ENCODE data around the gene IRS1.

IRS1 gene

DNA sequence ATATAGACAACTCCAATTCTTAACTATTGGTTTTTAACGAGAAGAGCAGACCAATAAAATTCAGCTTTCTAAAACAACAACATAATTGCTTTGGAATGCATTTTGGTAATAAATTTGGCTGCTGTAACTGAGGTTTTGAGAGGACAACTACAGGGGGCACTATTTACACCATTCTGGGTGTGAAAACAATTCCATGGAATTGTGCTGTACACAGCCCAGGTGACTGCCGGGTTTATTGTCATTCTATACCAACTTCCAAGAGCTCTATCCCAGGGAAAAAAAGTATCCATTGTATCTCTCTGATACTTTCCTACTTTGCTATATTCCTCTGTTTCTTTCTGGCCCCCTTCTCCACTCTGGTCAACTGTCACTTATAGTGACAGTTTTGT, 38.4 kb downstream of the IRS1 start:
- Histone ChIP-seq H2AFZ (ENCODE audit: low read depth, low read length, severe bottlenecking) (no peak overlapping the region), H3F3A (ENCODE audit: insufficient read depth) (no peaks in the 10 kb centered on the region), H3K27ac (ENCODE audit: low read depth, low read length) (no peak overlapping the region), H3K79me2 (ENCODE audit: insufficient read depth, low read length) (no peaks in the 10 kb centered on the region; the same call in 1 of the 2 replicates), H3K4me2 (ENCODE audit: low read depth, low read length, poor library complexity, severe bottlenecking) (no peak overlapping the region), H4K20me1 (ENCODE audit: low read depth, low read length) (no peaks in the 10 kb centered on the region), H3K27me3 (ENCODE audit: low read length) (no peaks in the 10 kb centered on the region), H3K9me2 (replicated peaks; ENCODE audit: insufficient read depth, low read length) (no peaks in the 10 kb centered on the region), H3K9ac (ENCODE audit: low read length) (no peak overlapping the region), H3K9me3 (ENCODE audit: insufficient read depth, low read length) (no peaks in the 10 kb centered on the region), H3K36me3 (ENCODE audit: low read length) (no peaks in the 10 kb centered on the region), H3K4me3 (ENCODE audit: insufficient read depth, low read length, poor library complexity, severe bottlenecking) (no peak overlapping the region)
- TF ChIP-seq CTCF (IDR thresholded peaks at IDR 0.05; ENCODE audit: insufficient read depth, low read length, poor library complexity, severe bottlenecking) (no peak), EZH2phosphoT487 (conservative IDR thresholded peaks at IDR 0.05; ENCODE audit: low read length) (no peak)

DNA sequence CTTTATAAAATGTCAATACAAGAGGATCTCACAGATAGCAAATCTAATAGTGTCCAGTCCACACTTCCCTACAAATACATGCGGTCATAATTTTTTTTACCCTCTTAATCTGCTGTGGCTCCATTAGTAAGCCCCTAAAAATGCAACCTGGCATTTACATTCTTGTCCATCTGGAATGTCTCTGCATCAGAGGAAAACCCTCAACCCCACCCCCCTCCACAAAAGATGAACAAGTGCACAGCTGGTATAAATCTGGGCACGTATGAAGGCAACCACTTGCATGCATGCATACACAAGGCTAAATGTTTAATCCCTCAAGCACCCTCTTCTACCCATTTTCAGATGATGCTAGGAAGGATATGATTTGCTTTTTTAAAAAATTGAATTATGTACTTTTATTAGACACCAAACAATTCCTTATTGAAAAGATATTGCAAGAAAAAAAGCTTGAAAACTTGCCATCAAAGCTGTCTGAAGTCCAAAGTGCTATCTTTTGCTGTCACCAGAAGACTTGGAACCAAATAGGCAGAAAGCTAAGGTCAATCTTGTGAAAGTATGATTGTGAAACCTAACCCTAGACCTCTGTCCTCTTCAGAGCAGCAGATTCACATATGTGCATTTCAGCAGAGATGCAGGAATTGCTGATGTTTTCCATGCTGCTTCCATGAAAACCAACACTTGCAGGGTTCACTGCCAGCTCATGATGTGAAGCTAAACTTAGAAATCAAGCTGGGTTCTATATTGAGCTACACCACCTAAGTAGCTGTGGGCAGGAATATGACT, 39.0 kb downstream of the IRS1 start:
- Histone ChIP-seq H3K27ac (ENCODE audit: low read depth, low read length) (no peak overlapping the region), H3K79me2 (ENCODE audit: insufficient read depth, low read length) (no peaks in the 10 kb centered on the region; the same call in 1 of the 2 replicates)
- no peak for TF ChIP-seq EZH2phosphoT487 (conservative IDR thresholded peaks at IDR 0.05; ENCODE audit: low read length)
- no peak for TF ChIP-seq CTCF (IDR thresholded peaks at IDR 0.05; ENCODE audit: insufficient read depth, low read length, poor library complexity, severe bottlenecking)

DNA sequence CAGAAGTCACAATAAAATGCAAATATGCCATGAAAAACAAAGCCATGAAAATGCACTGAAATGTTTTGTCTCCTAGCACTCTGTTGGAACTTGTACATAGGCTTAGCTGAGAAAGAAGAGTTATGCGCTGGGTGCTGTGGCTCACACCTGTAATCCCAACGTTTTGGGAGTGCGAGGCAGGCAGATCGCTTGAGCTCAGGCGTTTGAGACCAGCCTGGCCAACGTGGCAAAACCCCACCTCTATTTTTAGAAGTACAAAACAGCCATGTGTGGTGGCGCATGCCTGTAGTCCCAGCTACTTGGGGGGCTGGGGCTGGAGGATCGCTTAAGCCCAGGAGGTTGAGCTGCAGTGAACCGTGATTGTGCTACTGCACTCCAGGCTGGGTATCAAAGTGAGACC, 39.9 kb downstream of the IRS1 start:
- H3K36me3 ChIP-seq (ENCODE audit: low read length) = no peaks in the 10 kb centered on the region
- H3K79me2 ChIP-seq (ENCODE audit: insufficient read depth, low read length) = no peaks in the 10 kb centered on the region; the same call in 1 of the 2 replicates
- H3K4me3 ChIP-seq (ENCODE audit: insufficient read depth, low read length, poor library complexity, severe bottlenecking) = no peak overlapping the region
- H3K9ac ChIP-seq (ENCODE audit: low read length) = no peak overlapping the region
- H2AFZ ChIP-seq (ENCODE audit: low read depth, low read length, severe bottlenecking) = no peak overlapping the region
- H3K9me3 ChIP-seq (ENCODE audit: insufficient read depth, low read length) = no peaks in the 10 kb centered on the region
- no peaks in the 10 kb centered on the region for H3F3A ChIP-seq (ENCODE audit: insufficient read depth)
- no peaks in the 10 kb centered on the region for H3K9me2 ChIP-seq (replicated peaks; ENCODE audit: insufficient read depth, low read length)
- no peaks in the 10 kb centered on the region for H4K20me1 ChIP-seq (ENCODE audit: low read depth, low read length)
- no peak overlapping the region for H3K4me2 ChIP-seq (ENCODE audit: low read depth, low read length, poor library complexity, severe bottlenecking)
- TF ChIP-seq CTCF (IDR thresholded peaks at IDR 0.05; ENCODE audit: insufficient read depth, low read length, poor library complexity, severe bottlenecking) (no peak), EZH2phosphoT487 (conservative IDR thresholded peaks at IDR 0.05; ENCODE audit: low read length) (no peak)
- no peak overlapping the region for H3K27ac ChIP-seq (ENCODE audit: low read depth, low read length)
- no peaks in the 10 kb centered on the region for H3K27me3 ChIP-seq (ENCODE audit: low read length)

More for the DNA sequence above, 39.0 kb downstream of the IRS1 start:
- H3K9me2 ChIP-seq (replicated peaks; ENCODE audit: insufficient read depth, low read length) = no peaks in the 10 kb centered on the region
- no peak overlapping the region for H2AFZ ChIP-seq (ENCODE audit: low read depth, low read length, severe bottlenecking)
- H3K27me3 ChIP-seq (ENCODE audit: low read length) = no peaks in the 10 kb centered on the region
- H3K4me2 ChIP-seq (ENCODE audit: low read depth, low read length, poor library complexity, severe bottlenecking) = no peak overlapping the region
- no peaks in the 10 kb centered on the region for H3F3A ChIP-seq (ENCODE audit: insufficient read depth)
- no peaks in the 10 kb centered on the region for H3K9me3 ChIP-seq (ENCODE audit: insufficient read depth, low read length)
- H3K36me3 ChIP-seq (ENCODE audit: low read length) = no peaks in the 10 kb centered on the region
- H3K4me3 ChIP-seq (ENCODE audit: insufficient read depth, low read length, poor library complexity, severe bottlenecking) = no peak overlapping the region
- H3K9ac ChIP-seq (ENCODE audit: low read length) = no peak overlapping the region
- no peaks in the 10 kb centered on the region for H4K20me1 ChIP-seq (ENCODE audit: low read depth, low read length)

Data from SU-DHL-6 (cell line).